ENCODE data around the gene C18orf32.
A peak's percentile ranks its signal among the peaks of the same experiment; 100 is the strongest.

- no peak for TF ChIP-seq CTCF (IDR thresholded peaks at IDR 0.05)
- TF ChIP-seq RAD21 (conservative IDR thresholded peaks at IDR 0.05 in 1 of 2, IDR thresholded peaks at IDR 0.05 in 1 of 2) = no peak
- TF ChIP-seq HES2 (IDR thresholded peaks at IDR 0.05) = no peak
- TF ChIP-seq POLR2A (IDR thresholded peaks at IDR 0.05; ENCODE audit: low read length) = no peak
- no peak for TF ChIP-seq CBX8 (IDR thresholded peaks at IDR 0.05)
- no peak for TF ChIP-seq ZSCAN20 (CRISPR knock-in tag; IDR thresholded peaks at IDR 0.05)
- no peak for TF ChIP-seq HDAC2 (IDR thresholded peaks at IDR 0.05)
- no peak for TF ChIP-seq REST (IDR thresholded peaks at IDR 0.05)
- no peak for TF ChIP-seq FOSL2 (IDR thresholded peaks at IDR 0.05)
- TF ChIP-seq FOSL2 (CRISPR knock-in tag; IDR thresholded peaks at IDR 0.05) = peak; percentile 62
- TF ChIP-seq EP300 (IDR thresholded peaks at IDR 0.05) = no peak
- no peak for TF ChIP-seq ZC3H11A (IDR thresholded peaks at IDR 0.05)
- TF ChIP-seq CEBPB (IDR thresholded peaks at IDR 0.05) = peak; percentile 53 to 54; a peak in 2 of 4 replicates
- no peak for TF ChIP-seq SMC3 (IDR thresholded peaks at IDR 0.05)
Observed at GRCh38 chr18:49476664-49477411, 10.2 kb downstream of the C18orf32 start.

All from A549 (cell line).